GM19023 (cell line): Measurements from ENCODE around the gene NRXN2.

ENCODE experiments used
- ATAC-seq: cut with Tn5 transposase; IDR thresholded peaks from one replicate; pipeline ENCODE4 v1.9.1; 2021; ENCODE audit warnings: mild to moderate bottlenecking, moderate library complexity; ENCODE audit not compliant: unreplicated experiment

The NRXN2 gene

GRCh38 chr11:64759131-64759721 lies 36.2 kb upstream of the NRXN2 start:
- no peak for ATAC-seq

- no peak for ATAC-seq
These were observed 35.5 kb upstream of the NRXN2 start for GRCh38 chr11:64758330-64759079.

GRCh38 chr11:64757549-64758329 lies 34.7 kb upstream of the NRXN2 start:
- ATAC-seq: no peak

GRCh38 chr11:64755681-64756361 lies 32.8 kb upstream of the NRXN2 start:
- ATAC-seq: no peak

- no peak for ATAC-seq
These were observed 32.1 kb upstream of the NRXN2 start for GRCh38 chr11:64754919-64755662.

- ATAC-seq: no peak
These were observed 31.3 kb upstream of the NRXN2 start for GRCh38 chr11:64754124-64754918.

- ATAC-seq: no peak
These were observed 30.6 kb upstream of the NRXN2 start for GRCh38 chr11:64753380-64754123.

GRCh38 chr11:64753019-64753379 lies 30.0 kb upstream of the NRXN2 start:
- ATAC-seq: no peak

GRCh38 chr11:64752175-64752970 lies 29.4 kb upstream of the NRXN2 start:
- no peak for ATAC-seq

- no peak for ATAC-seq
These were observed 28.6 kb upstream of the NRXN2 start for GRCh38 chr11:64751580-64751979.

GRCh38 chr11:64751136-64751535 lies 28.1 kb upstream of the NRXN2 start:
- no peak for ATAC-seq

- ATAC-seq: no peak
These were observed 27.5 kb upstream of the NRXN2 start for GRCh38 chr11:64750361-64751054.

GRCh38 chr11:64747961-64748665 lies 25.1 kb upstream of the NRXN2 start:
- ATAC-seq: no peak

GRCh38 chr11:64746486-64746885 lies 23.5 kb upstream of the NRXN2 start:
- no peak for ATAC-seq

- ATAC-seq: no peak
These were observed 22.7 kb upstream of the NRXN2 start for GRCh38 chr11:64745521-64746328.

GRCh38 chr11:64745189-64745520 lies 22.2 kb upstream of the NRXN2 start:
- no peak for ATAC-seq
